ENCODE measurements around the gene PCNT.
"Not testable (repeated sequence)": the region's sequence is repeated elsewhere in the genome, so short reads cannot be mapped to it uniquely, and the experiment has no call there.

The PCNT gene

DNA sequence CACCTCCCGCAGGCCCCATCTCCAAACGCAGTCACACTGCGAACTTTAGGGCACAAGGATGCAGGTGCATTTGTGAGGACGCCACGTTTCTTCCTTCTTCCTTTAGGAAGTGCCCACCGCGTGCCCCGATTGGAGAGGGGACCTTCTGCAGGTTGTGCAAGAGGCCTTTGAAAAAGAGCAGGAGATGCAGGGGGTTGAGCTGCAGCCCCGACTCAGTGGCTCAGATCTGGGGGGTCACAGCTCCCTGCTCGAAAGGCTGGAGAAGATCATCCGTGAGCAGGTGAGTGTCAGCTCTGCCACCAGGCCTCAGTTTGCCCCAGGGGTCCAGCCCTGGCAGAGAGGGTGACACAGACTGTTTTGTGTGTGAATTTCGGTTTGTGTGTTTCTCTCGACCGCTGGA, 103.6 kb downstream of the PCNT start:
- Histone ChIP-seq H3K27me3 (ENCODE audit: control insufficient read depth, insufficient read depth, low read length) (no peaks in the 10 kb centered on the region), H3K4me3 (ENCODE audit: low read length) (no peak overlapping the region), H3K9me3 (replicated peaks; ENCODE audit: low read length) (no peaks in the 10 kb centered on the region), H3K4me2 (ENCODE audit: low read length) (no peak overlapping the region), H3K9ac (ENCODE audit: low read depth, low read length) (no peak overlapping the region), H3K4me1 (ENCODE audit: control insufficient read depth, insufficient read depth, low read length) (no peaks in the 10 kb centered on the region), H3K36me3 (ENCODE audit: insufficient read depth, low read length) (peaks cover 52% of the 10 kb centered on the region)

DNA sequence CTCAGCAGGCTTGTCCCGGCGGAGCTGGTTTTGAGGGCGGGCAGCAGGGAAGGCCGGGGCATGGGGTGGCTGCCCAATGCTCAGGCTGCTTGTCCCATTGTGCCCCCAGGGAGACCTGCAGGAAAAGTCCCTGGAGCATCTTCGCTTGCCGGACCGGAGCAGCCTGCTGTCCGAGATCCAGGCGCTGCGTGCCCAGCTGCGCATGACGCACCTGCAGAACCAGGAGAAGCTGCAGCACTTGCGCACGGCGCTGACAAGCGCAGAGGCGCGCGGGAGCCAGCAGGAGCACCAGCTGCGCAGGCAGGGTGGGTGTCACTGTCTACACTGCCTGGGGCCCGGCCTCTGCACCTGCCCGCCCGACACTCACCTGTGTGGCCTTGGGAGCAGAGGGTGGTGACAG, 104.3 kb downstream of the PCNT start:
- no peak overlapping the region for H3K4me2 ChIP-seq (ENCODE audit: low read length)
- H3K27me3 ChIP-seq (ENCODE audit: control insufficient read depth, insufficient read depth, low read length): no peaks in the 10 kb centered on the region
- H3K9me3 ChIP-seq (replicated peaks; ENCODE audit: low read length): no peaks in the 10 kb centered on the region
- no peak overlapping the region for H3K4me3 ChIP-seq (ENCODE audit: low read length)
- H3K9ac ChIP-seq (ENCODE audit: low read depth, low read length): no peak overlapping the region
- peaks cover 49% of the 10 kb centered on the region for H3K36me3 ChIP-seq (ENCODE audit: insufficient read depth, low read length)
- H3K4me1 ChIP-seq (ENCODE audit: control insufficient read depth, insufficient read depth, low read length): no peaks in the 10 kb centered on the region

DNA sequence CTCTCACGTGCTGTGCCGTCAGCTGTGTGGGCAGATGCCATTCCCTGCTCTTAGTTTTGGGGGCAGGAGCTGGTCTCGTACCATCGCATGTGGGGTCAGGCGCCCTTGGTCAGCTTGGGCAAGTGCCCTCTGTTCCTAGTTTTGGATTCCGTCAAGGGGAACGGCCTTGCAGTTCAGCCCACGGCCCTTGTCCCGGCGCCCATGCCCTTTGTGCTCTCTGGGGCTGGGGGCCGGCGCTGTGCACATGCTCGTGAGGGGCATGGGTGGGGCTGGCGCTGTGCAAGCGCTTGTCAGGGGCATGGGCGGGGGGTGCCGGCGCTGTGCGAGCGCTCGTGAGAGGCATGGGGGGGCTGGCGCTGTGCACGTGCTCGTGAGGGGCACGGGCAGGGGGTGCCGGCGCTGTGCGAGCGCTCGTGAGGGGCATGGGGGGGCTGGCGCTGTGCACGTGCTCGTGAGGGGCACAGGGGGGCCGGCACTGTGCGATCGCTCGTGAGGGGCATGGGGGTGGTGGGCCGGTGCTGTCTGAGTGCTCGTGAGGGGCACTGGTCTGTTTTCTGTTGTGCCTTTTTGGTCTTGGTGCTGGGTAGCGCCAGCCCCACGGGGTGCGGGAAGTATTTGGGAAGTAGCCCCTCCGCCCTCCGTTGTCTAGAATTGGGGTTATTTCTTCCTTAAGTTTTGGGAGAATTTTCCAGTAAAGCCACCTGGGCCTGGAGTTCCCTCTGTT, 105.2 kb downstream of the PCNT start:
- peaks cover 49% of the 10 kb centered on the region for H3K36me3 ChIP-seq (ENCODE audit: insufficient read depth, low read length)

DNA sequence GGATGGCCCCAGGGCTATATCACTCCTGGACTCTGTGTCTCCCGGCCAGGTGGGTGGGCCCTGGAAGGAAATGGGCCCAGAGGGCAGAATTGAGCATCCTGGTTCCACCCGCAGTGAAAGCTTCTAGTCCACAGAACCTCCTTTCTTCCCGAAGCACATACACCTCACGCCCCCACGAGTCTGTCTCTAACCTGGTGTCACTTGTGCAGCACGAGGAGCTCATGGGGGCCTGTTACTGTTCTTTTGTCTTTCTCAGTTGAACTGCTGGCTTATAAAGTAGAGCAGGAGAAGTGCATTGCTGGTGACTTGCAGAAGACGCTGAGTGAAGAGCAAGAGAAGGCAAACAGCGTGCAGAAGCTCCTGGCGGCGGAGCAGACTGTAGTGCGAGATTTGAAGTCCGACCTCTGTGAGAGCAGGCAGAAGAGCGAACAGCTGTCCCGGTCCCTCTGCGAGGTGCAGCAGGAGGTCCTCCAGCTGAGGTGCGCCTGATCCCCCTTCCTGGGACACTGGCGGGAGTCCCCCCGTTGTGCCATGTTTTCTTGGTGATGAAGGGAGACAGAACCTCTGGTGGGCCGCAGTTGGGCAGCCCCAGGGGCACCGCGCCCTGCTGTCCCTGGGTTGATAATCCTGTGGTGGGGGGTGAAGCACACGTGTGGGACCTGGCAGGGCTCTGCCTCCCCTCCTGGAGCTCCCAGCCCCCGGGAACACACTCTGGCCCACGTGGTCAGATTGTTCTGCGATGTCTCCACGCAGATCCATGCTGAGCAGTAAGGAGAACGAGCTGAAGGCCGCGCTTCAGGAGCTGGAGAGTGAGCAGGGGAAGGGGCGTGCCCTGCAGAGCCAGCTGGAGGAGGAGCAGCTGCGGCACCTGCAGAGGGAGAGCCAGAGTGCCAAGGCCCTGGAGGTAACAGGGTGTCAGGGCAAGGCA, 106.1 kb downstream of the PCNT start:
- H3K4me2 ChIP-seq (ENCODE audit: low read length): no peak overlapping the region
- no peaks in the 10 kb centered on the region for H3K4me1 ChIP-seq (ENCODE audit: control insufficient read depth, insufficient read depth, low read length)
- H3K4me3 ChIP-seq (ENCODE audit: low read length): no peak overlapping the region
- no peaks in the 10 kb centered on the region for H3K9me3 ChIP-seq (replicated peaks; ENCODE audit: low read length)
- H3K27me3 ChIP-seq (ENCODE audit: control insufficient read depth, insufficient read depth, low read length): no peaks in the 10 kb centered on the region
- H3K9ac ChIP-seq (ENCODE audit: low read depth, low read length): no peak overlapping the region
- H3K36me3 ChIP-seq (ENCODE audit: insufficient read depth, low read length): peaks cover 53% of the 10 kb centered on the region

More for the DNA sequence above, 105.2 kb downstream of the PCNT start:
- no peak overlapping the region for H3K4me3 ChIP-seq (ENCODE audit: low read length)
- H3K4me2 ChIP-seq (ENCODE audit: low read length): no peak overlapping the region
- no peak overlapping the region for H3K9ac ChIP-seq (ENCODE audit: low read depth, low read length)
- no peaks in the 10 kb centered on the region for H3K4me1 ChIP-seq (ENCODE audit: control insufficient read depth, insufficient read depth, low read length)
- no peaks in the 10 kb centered on the region for H3K27me3 ChIP-seq (ENCODE audit: control insufficient read depth, insufficient read depth, low read length)
- no peaks in the 10 kb centered on the region for H3K9me3 ChIP-seq (replicated peaks; ENCODE audit: low read length)

DNA sequence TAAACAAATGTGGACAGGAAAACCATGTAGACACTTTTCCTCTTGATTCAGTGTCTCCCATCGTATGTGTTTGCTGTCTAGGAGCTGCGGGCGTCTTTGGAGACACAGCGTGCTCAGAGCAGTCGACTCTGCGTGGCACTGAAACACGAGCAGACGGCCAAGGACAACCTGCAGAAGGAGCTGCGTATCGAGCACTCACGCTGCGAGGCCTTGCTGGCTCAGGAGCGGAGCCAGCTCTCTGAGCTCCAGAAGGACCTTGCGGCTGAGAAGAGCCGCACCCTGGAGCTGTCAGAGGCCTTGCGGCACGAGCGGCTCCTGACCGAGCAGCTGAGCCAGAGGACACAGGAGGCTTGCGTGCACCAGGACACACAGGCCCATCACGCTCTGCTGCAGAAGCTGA, 107.5 kb downstream of the PCNT start:
- no peaks in the 10 kb centered on the region for H3K27me3 ChIP-seq (ENCODE audit: control insufficient read depth, insufficient read depth, low read length)
- H3K36me3 ChIP-seq (ENCODE audit: insufficient read depth, low read length): peaks cover 57% of the 10 kb centered on the region
- H3K9ac ChIP-seq (ENCODE audit: low read depth, low read length): no peak overlapping the region
- H3K4me1 ChIP-seq (ENCODE audit: control insufficient read depth, insufficient read depth, low read length): no peaks in the 10 kb centered on the region
- H3K4me2 ChIP-seq (ENCODE audit: low read length): no peak overlapping the region
- no peaks in the 10 kb centered on the region for H3K9me3 ChIP-seq (replicated peaks; ENCODE audit: low read length)
- no peak overlapping the region for H3K4me3 ChIP-seq (ENCODE audit: low read length)

DNA sequence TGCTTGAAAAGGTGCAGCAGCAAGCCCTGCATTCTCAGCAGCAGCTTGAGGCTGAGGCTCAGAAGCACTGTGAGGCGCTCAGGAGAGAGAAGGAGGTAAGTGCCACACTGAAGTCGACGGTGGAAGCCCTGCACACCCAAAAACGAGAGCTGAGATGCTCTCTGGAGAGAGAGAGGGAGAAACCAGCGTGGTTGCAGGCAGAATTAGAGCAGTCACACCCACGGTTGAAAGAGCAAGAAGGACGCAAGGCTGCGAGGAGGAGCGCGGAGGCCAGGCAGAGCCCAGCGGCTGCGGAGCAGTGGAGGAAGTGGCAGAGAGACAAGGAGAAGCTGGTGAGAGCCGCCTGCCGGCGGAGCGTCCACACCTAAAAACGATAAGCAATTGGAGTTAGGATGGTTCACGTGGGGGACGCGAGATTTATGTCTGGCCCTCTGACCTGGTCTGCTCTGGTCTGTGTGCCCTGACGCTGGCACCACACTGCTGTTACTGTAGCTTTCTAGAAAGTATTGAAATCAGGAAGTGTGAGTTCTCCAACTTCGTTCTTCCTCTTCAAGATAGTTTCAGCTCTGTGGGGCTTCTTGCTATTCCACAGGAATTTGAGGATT, 108.0 kb downstream of the PCNT start:
- H3K4me2 ChIP-seq (ENCODE audit: low read length): no peak overlapping the region
- H3K9me3 ChIP-seq (replicated peaks; ENCODE audit: low read length): no peaks in the 10 kb centered on the region
- no peaks in the 10 kb centered on the region for H3K27me3 ChIP-seq (ENCODE audit: control insufficient read depth, insufficient read depth, low read length)
- peaks cover 59% of the 10 kb centered on the region for H3K36me3 ChIP-seq (ENCODE audit: insufficient read depth, low read length)
- no peak overlapping the region for H3K9ac ChIP-seq (ENCODE audit: low read depth, low read length)
- no peaks in the 10 kb centered on the region for H3K4me1 ChIP-seq (ENCODE audit: control insufficient read depth, insufficient read depth, low read length)
- no peak overlapping the region for H3K4me3 ChIP-seq (ENCODE audit: low read length)

DNA sequence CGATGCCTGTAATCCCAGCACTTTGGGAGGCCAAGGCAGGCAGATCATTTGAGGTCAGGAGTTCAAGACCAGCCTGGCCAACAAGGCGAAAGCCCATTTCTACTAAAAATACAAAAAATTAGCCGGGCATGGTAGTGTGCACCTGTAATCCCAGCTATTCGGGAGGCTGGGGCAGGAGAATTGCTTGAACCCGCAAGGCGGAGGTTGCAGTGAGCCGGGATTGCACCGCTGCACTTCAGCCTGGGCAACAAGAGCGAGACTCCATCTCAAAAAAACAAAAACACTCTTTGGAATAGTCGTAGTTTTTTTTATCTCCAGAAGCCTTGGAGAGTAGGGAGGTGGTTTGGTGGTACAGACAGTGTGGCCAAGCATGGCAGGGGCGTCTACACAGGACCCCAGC, 109.2 kb downstream of the PCNT start:
- not testable (repeated sequence) for H3K27me3 ChIP-seq (ENCODE audit: control insufficient read depth, insufficient read depth, low read length); H3K4me2 ChIP-seq (ENCODE audit: low read length); H3K4me3 ChIP-seq (ENCODE audit: low read length); H3K9me3 ChIP-seq (replicated peaks; ENCODE audit: low read length); H3K4me1 ChIP-seq (ENCODE audit: control insufficient read depth, insufficient read depth, low read length); H3K9ac ChIP-seq (ENCODE audit: low read depth, low read length)
- peaks cover 50% of the 10 kb centered on the region for H3K36me3 ChIP-seq (ENCODE audit: insufficient read depth, low read length)

DNA sequence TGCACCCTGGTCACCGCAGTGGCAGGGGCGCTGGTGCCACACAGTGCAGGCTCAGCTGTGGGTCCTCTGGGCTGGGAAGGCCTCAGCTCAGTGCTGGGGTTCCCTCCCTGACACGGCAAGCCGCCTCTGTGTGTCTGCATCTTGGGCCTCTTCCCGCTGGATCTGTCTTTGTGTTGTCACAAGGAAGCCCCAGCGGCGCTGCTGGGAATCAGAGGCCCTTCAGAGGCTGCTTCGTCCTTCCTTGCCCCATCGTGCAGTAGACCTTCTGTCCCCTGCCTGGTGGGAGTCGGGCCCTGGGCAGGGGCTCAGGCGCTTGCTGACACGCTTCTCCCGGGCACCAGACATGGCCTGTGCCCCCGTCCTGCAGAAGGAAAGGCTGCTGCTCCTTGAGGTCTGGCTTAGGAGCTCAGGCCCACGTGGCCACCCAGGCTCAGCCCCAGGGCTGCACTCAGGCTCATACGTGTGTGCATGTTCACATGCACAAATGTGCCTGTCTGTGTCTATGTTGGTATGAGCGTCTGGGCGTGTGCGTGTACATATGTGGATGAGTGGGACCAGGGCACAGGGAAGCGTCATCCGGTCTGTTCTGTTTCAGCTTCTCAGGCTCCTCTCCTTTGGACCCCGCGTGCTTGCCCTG, 110.5 kb downstream of the PCNT start:
- Histone ChIP-seq H3K9ac (ENCODE audit: low read depth, low read length) (no peak overlapping the region), H3K36me3 (ENCODE audit: insufficient read depth, low read length) (peaks cover 50% of the 10 kb centered on the region)

DNA sequence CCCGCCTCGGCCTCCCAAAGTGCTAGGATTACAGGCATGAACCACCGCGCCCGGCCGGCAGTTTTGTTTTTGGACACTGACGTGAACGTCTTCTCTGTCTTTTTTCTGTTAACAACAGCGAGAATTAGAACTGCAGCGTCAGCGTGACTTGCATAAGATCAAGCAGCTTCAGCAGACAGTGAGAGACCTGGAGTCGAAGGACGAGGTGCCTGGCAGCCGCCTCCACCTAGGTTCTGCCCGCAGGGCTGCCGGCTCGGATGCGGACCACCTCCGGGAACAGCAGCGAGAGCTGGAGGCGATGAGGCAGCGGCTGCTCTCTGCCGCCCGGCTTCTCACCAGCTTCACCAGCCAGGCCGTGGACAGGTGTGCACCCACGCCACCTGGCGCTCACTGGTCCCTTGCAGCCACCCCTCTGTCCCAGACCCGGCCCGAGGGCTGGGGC, 111.9 kb downstream of the PCNT start:
- H3K36me3 ChIP-seq (ENCODE audit: insufficient read depth, low read length): peaks cover 52% of the 10 kb centered on the region
- no peak overlapping the region for H3K9ac ChIP-seq (ENCODE audit: low read depth, low read length)
- H3K4me1 ChIP-seq (ENCODE audit: control insufficient read depth, insufficient read depth, low read length): no peaks in the 10 kb centered on the region
- no peaks in the 10 kb centered on the region for H3K27me3 ChIP-seq (ENCODE audit: control insufficient read depth, insufficient read depth, low read length)
- H3K4me2 ChIP-seq (ENCODE audit: low read length): no peak overlapping the region
- H3K4me3 ChIP-seq (ENCODE audit: low read length): no peak overlapping the region
- no peaks in the 10 kb centered on the region for H3K9me3 ChIP-seq (replicated peaks; ENCODE audit: low read length)

More for the DNA sequence above, 110.5 kb downstream of the PCNT start:
- no peak overlapping the region for H3K4me3 ChIP-seq (ENCODE audit: low read length)
- no peaks in the 10 kb centered on the region for H3K9me3 ChIP-seq (replicated peaks; ENCODE audit: low read length)
- no peak overlapping the region for H3K4me2 ChIP-seq (ENCODE audit: low read length)
- H3K4me1 ChIP-seq (ENCODE audit: control insufficient read depth, insufficient read depth, low read length): no peaks in the 10 kb centered on the region
- H3K27me3 ChIP-seq (ENCODE audit: control insufficient read depth, insufficient read depth, low read length): no peaks in the 10 kb centered on the region

DNA sequence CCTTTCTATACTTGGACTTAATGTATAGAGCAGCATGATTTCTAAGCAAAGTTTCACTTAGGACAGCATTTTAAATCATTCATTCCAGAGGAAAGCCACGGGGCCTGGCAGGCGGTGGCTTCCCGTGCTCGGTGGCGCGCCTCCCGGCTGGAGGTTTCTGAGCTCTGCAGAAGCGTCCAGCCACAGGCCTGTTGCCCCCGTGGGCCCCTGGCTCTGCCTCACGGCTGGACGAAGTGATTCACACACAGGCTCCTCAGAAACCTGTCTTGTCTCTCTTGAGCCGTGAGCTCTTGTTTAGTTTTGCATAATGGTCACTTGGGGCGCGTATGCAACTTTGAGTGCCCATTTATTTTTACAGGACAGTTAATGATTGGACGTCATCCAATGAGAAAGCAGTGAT, 112.7 kb downstream of the PCNT start:
- H3K9ac ChIP-seq (ENCODE audit: low read depth, low read length): no peak overlapping the region
- no peak overlapping the region for H3K4me2 ChIP-seq (ENCODE audit: low read length)
- no peaks in the 10 kb centered on the region for H3K9me3 ChIP-seq (replicated peaks; ENCODE audit: low read length)
- H3K4me1 ChIP-seq (ENCODE audit: control insufficient read depth, insufficient read depth, low read length): no peaks in the 10 kb centered on the region
- H3K36me3 ChIP-seq (ENCODE audit: insufficient read depth, low read length): peaks cover 58% of the 10 kb centered on the region
- H3K4me3 ChIP-seq (ENCODE audit: low read length): no peak overlapping the region
- H3K27me3 ChIP-seq (ENCODE audit: control insufficient read depth, insufficient read depth, low read length): no peaks in the 10 kb centered on the region

DNA sequence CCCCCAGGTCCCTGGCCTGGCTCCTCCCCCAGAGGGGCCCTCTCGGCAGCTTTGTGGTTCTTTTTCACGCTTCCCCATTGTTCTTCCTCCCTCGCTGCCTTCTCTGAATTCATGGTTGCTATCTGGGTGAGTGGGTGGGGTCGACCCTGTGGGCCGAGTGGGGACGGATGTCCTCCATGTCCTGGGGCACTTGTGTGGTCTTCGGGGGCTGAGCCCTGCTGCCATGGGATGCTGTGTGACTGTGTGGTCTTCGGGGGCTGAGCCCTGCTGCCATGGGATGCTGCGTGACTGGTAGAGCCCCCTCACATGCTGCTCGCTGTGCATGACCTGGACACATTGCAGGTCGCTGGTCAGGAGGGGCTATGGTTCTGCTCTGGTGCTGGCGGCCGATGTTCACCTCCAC, 113.1 kb downstream of the PCNT start:
- Histone ChIP-seq H3K27me3 (ENCODE audit: control insufficient read depth, insufficient read depth, low read length) (no peaks in the 10 kb centered on the region), H3K9ac (ENCODE audit: low read depth, low read length) (no peak overlapping the region), H3K4me3 (ENCODE audit: low read length) (no peak overlapping the region), H3K36me3 (ENCODE audit: insufficient read depth, low read length) (peaks cover 58% of the 10 kb centered on the region), H3K4me1 (ENCODE audit: control insufficient read depth, insufficient read depth, low read length) (no peaks in the 10 kb centered on the region), H3K9me3 (replicated peaks; ENCODE audit: low read length) (no peaks in the 10 kb centered on the region), H3K4me2 (ENCODE audit: low read length) (no peak overlapping the region)

All from skeletal muscle satellite cell (primary cell).